Effector memory CD4-positive, alpha-beta T cell (primary cell): ENCODE results near the gene KIF26A.

Experiments
- DNase-seq, 3 donors: peaks; one replicate each; pipeline ENCODE4 v3.0.0-alpha.2; 2020
- H3K27ac ChIP-seq: 2 replicates; pipeline ENCODE4 v1.7.0; 2013; ENCODE audit warnings: mild to moderate bottlenecking, low read length, moderate library complexity; ENCODE audit not compliant: insufficient read depth, poor library complexity, severe bottlenecking
- H3K27me3 ChIP-seq: replicated peaks from 2 replicates; pipeline ENCODE4 v1.7.0; 2013; ENCODE audit warnings: mild to moderate bottlenecking, low read length; ENCODE audit not compliant: insufficient read depth, control insufficient read depth, poor library complexity, severe bottlenecking
- H3K36me3 ChIP-seq: 2 replicates; pipeline ENCODE4 v1.7.0; 2013; ENCODE audit warnings: mild to moderate bottlenecking, low read length, moderate library complexity; ENCODE audit not compliant: control insufficient read depth, insufficient read depth
- H3K4me1 ChIP-seq: 2 replicates; pipeline ENCODE4 v1.7.0; 2013; ENCODE audit warnings: low read length, mild to moderate bottlenecking; ENCODE audit not compliant: control insufficient read depth, insufficient read depth, poor library complexity, severe bottlenecking
- H3K4me3 ChIP-seq: 2 replicates; pipeline ENCODE4 v1.7.0; 2013; ENCODE audit warnings: low read length, low read depth, mild to moderate bottlenecking; ENCODE audit not compliant: insufficient read depth, poor library complexity, severe bottlenecking
- H3K9me3 ChIP-seq: 2 replicates; pipeline ENCODE4 v1.7.0; 2013; ENCODE audit warnings: mild to moderate bottlenecking, low read length, moderate library complexity; ENCODE audit not compliant: control insufficient read depth

The KIF26A gene

GRCh38 chr14:104194016-104194415, 55.6 kb downstream of the KIF26A start:
- no peaks in the 10 kb centered on the region for H3K4me1 ChIP-seq
- no peaks in the 10 kb centered on the region for H3K9me3 ChIP-seq
- no peaks in the 10 kb centered on the region for H3K36me3 ChIP-seq
- DNase-seq: no peak
- no peaks in the 10 kb centered on the region for H3K27me3 ChIP-seq
- H3K27ac ChIP-seq: no peak overlapping the region
- no peak overlapping the region for H3K4me3 ChIP-seq

- no peaks in the 10 kb centered on the region for H3K9me3 ChIP-seq
- H3K4me1 ChIP-seq: no peaks in the 10 kb centered on the region
- H3K36me3 ChIP-seq: no peaks in the 10 kb centered on the region
- no peak overlapping the region for H3K27ac ChIP-seq
- H3K4me3 ChIP-seq: no peak overlapping the region
- DNase-seq: no peak
- no peaks in the 10 kb centered on the region for H3K27me3 ChIP-seq
These were observed 56.3 kb downstream of the KIF26A start for GRCh38 chr14:104194716-104195115.

- Histone ChIP-seq H3K4me1 (no peaks in the 10 kb centered on the region), H3K36me3 (no peaks in the 10 kb centered on the region), H3K4me3 (no peak overlapping the region), H3K9me3 (no peaks in the 10 kb centered on the region), H3K27ac (no peak overlapping the region), H3K27me3 (no peaks in the 10 kb centered on the region)
- no peak for DNase-seq
These were observed 57.0 kb downstream of the KIF26A start for GRCh38 chr14:104195361-104195760.

GRCh38 chr14:104195878-104196277, 57.5 kb downstream of the KIF26A start:
- DNase-seq: no peak
- Histone ChIP-seq H3K27ac (no peak overlapping the region), H3K27me3 (no peaks in the 10 kb centered on the region), H3K4me3 (no peak overlapping the region), H3K9me3 (no peaks in the 10 kb centered on the region), H3K4me1 (no peaks in the 10 kb centered on the region), H3K36me3 (no peaks in the 10 kb centered on the region)

- Histone ChIP-seq H3K36me3 (no peaks in the 10 kb centered on the region), H3K27ac (no peak overlapping the region), H3K4me1 (no peaks in the 10 kb centered on the region), H3K4me3 (no peak overlapping the region), H3K27me3 (no peaks in the 10 kb centered on the region), H3K9me3 (no peaks in the 10 kb centered on the region)
- no peak for DNase-seq
These were observed 58.2 kb downstream of the KIF26A start for GRCh38 chr14:104196461-104197140.

GRCh38 chr14:104197449-104198247, 59.3 kb downstream of the KIF26A start:
- Histone ChIP-seq H3K9me3 (no peaks in the 10 kb centered on the region), H3K27me3 (no peaks in the 10 kb centered on the region)
- DNase-seq: no peak

GRCh38 chr14:104199266-104199895, 61.0 kb downstream of the KIF26A start:
- Histone ChIP-seq H3K9me3 (no peaks in the 10 kb centered on the region), H3K36me3 (no peaks in the 10 kb centered on the region), H3K27ac (no peak overlapping the region), H3K4me1 (no peaks in the 10 kb centered on the region), H3K27me3 (no peaks in the 10 kb centered on the region), H3K4me3 (no peak overlapping the region)
- no peak for DNase-seq

More at GRCh38 chr14:104197449-104198247, 59.3 kb downstream of the KIF26A start:
- no peaks in the 10 kb centered on the region for H3K36me3 ChIP-seq
- H3K4me1 ChIP-seq: no peaks in the 10 kb centered on the region
- H3K4me3 ChIP-seq: no peak overlapping the region
- H3K27ac ChIP-seq: no peak overlapping the region

GRCh38 chr14:104200106-104200505, 61.7 kb downstream of the KIF26A start:
- Histone ChIP-seq H3K4me1 (no peaks in the 10 kb centered on the region), H3K4me3 (no peak overlapping the region), H3K36me3 (no peaks in the 10 kb centered on the region), H3K9me3 (no peaks in the 10 kb centered on the region), H3K27me3 (no peaks in the 10 kb centered on the region), H3K27ac (no peak overlapping the region)
- no peak for DNase-seq

GRCh38 chr14:104200591-104200990, 62.2 kb downstream of the KIF26A start:
- H3K4me3 ChIP-seq: no peak overlapping the region

GRCh38 chr14:104201063-104201462, 62.7 kb downstream of the KIF26A start:
- Histone ChIP-seq H3K27me3 (no peaks in the 10 kb centered on the region), H3K4me3 (no peak overlapping the region), H3K4me1 (no peaks in the 10 kb centered on the region), H3K27ac (no peak overlapping the region), H3K9me3 (no peaks in the 10 kb centered on the region), H3K36me3 (no peaks in the 10 kb centered on the region)
- DNase-seq: no peak

More at GRCh38 chr14:104200591-104200990, 62.2 kb downstream of the KIF26A start:
- Histone ChIP-seq H3K4me1 (no peaks in the 10 kb centered on the region), H3K9me3 (no peaks in the 10 kb centered on the region), H3K27me3 (no peaks in the 10 kb centered on the region), H3K27ac (no peak overlapping the region), H3K36me3 (no peaks in the 10 kb centered on the region)
- DNase-seq: no peak
